Glomerular endothelial cell (primary cell): ENCODE results near the gene ERO1B. TPM values are rescaled to one million over a fixed set of nuclear protein-coding genes. Genes with fewer than 3 reads are reported as not detected.
"Not testable (repeated sequence)": the region's sequence is repeated elsewhere in the genome, so short reads cannot be mapped to it uniquely, and the experiment has no call there.

ENCODE experiments used
- DNase-seq: peaks from one replicate; pipeline ENCODE4 v3.0.0-alpha.2; 2011; ENCODE audit warnings: low read depth, low spot score; ENCODE audit errors: extremely low read depth
- total RNA-seq: library from RNA; depleted of rRNA; stranded (reverse); fragments of >200 nt; gene quantifications from 2 replicates; pipeline ENCODE4 v1.2.3, GENCODE V29; 2015

Gene ERO1B
- total RNA-seq, 1 donor from 2014 or later = 3.7 TPM

DNA sequence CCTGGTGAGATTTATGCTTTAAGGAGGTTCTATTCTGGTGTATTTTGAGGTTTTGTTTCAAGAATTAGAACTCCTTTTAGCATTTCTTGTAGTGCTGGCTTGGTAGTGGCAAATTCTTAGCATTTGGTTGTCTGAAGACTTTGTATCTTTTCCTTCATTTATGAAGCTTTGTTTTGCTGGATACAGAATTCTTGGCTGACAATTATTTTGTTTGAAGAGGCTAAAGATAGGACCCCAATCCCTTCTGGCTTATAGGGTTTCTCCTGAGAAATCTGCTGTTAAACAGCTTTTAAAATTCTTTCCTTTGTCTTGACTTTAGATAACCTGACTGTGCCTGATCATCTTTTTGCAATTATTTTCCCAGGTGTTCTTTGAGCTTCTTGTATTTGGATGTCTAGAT lies 80.8 kb downstream of the ERO1B start:
- no peak for DNase-seq

DNA sequence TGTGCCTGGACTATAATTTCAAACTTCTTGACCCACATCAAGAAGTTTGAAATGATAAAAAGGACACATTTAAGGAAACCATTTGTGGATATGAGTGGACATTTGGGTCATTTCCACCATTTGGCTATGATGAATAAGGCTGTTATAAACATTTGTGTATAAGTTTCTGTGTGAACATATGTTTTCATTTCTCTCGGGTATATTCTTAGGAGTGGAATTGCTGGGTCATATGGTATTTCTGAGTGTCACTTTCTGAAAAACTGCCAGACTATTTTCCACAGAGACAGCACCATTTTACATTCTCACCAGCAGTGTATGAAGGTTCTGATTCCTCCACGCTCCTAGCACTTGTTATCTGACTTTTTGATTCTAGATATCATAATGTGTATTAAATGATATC lies 88.6 kb downstream of the ERO1B start:
- DNase-seq = no peak

DNA sequence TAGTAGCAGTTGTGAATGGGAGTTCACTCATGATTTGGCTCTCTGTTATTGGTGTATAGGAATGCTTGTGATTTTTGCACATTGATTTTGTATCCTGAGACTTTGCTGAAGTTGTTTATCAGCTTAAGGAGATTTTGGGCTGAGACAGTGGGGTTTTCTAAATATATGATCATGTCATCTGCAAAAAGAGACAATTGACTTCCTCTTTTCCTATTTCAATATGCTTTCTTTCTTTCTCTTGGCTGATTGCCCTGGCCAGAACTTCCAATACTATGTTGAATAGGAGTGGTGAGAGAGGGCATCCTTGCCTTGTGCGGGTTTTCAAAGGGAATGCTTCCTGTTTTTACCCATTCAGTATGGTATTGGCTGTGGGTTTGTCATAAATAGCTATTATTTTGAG lies 93.7 kb downstream of the ERO1B start:
- not testable (repeated sequence) for DNase-seq

DNA sequence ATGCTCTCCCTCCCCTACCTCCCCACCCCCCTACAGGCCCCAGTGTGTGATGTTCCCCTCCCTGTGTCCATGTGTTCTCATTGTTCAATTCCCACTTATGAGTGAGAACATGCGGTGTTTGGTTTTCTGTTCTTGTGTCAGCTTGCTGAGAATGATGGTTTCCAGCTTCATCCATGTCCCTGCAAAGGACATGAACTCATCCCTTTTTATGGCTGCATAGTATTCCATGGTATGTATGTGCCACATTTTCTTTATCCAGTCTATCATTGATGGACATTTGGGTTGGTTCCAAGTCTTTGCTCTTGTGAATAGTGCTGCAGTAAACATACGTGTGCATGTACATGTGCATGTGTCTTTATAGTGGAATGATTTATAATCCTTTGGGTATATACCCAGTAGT lies 95.3 kb downstream of the ERO1B start:
- not testable (repeated sequence) for DNase-seq

DNA sequence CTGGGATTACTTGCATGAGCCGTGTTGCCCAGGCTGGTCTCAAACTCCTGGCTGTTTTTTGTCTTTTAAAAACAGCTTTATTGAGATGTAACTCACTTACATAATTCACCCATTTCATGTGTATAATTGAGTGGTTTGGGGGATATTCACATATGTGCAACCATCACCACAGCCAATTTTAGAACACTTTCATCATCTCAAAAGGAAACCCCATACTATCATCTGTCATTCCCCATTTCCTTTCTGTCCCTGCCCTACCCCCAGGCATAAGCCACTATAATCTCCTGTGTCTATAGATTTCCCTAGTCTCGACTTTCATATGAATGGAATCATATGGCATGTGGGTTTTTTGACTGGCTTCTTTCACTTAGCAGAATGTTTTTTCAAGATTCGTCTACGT lies 96.1 kb downstream of the ERO1B start:
- no peak for DNase-seq

DNA sequence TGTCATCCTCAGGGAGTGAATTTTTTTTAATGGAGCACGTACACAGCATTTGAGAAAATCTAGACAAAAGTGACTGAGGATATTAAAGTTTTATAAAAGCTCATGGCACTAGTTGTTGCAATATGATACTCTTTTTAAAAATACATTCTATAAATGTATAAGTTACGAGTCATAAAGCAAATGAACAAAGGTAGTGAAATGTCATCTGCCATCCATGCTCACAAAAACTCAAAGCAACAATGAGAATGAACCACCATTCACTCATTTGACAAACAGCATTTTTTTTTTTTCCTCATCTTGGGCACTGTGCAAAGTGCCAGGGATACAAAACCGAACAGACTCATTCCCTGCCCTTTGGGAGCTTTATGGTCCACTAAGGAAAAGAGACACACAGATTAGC lies 100.7 kb downstream of the ERO1B start:
- no peak for DNase-seq

DNA sequence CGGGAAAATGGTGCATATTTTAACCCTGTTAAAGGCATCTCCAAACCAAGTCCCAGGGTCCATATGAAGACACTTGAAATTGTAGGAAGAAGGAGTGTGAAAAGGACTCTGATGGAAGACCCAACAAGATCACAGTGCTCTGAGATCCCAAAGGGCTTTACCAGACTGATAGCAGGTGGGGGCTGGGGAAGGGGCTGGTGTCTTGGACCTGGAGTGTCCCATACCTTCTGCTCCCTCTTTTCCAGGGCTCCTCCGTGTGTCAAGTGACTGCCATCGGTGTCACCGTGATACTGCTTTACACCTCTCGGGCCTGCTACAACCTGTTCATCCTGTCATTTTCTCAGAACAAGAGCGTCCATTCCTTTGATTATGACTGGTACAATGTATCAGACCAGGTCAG lies 102.1 kb downstream of the ERO1B start:
- DNase-seq = no peak

DNA sequence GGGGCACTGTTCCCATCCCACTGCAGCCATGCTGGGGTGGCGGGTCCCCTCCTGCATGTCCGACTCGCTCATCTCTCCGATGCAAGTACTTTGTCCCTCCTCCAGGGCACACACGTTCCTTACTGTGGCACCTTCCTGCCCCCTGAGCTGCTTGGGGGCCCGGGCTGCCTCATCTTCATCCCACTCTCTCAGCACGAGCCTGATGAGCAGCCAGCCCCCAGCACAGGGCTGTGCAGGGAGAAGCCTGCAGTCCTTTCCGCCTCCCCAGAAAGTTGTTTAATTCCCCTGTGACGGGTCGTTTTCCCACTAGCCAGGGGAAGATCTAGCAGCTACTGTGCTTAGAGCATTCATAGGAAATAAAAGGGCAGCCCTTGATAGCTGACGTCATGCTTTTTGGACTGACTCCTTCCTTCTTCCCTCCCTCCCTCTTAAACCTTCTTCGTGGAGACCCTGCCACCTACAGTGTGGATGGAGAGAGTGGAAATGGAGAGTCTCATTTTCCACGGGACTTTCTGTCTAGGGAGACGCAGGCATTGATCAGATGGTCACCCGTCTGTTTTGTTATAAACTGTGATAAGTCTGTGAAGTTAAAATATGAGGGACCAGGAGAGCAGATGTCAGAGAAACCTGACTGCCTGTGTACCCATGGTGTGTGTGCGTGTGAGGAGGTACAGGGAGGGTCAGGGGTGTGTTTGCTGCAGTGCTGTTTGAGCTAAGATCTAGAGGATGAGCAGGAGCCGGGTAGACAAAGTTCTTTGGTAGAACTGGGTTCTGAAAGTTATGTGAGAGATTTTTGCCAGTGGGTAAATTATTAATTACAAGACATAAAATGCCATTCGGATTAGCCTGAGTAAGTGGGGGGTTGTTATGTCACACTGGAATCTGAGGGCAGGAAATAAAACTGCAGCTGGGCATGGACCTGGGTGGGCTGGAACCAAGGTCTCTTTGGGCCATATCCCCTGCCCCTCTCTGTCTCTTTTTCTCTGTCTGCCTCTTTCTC lies 105.1 kb downstream of the ERO1B start:
- no peak for DNase-seq

DNA sequence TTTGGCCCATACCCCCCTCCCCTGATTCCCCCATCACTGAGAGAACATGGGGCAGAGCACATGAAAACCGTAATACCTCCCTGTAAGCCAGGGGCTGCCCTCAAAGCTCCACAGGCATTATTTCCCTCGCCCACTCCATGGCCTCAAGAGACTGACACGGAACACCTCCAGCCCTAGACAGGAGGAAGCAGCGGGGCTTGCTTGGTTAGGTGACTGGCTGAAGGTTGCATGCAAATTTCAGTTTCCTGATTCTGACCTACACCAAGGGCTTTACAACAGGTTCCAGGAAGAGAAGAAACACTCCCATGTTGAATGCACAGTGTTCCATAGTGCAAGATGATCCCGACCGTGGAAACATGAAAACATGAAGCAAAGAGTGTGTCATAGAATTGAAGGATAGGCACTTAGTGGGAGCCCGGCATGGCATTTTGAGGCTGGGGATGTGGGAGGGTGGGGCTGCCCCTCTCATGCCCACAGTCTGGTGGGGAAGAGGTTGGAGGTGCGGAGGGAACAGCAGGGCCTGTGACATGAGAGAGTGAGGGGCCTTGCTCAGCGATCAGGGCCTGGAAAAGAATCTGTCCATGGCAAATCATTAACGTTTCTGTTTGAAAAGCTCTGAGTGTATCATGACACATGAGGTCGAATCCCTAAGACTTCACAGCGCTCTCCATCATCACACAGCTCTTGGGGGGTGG lies 106.0 kb downstream of the ERO1B start:
- no peak for DNase-seq

DNA sequence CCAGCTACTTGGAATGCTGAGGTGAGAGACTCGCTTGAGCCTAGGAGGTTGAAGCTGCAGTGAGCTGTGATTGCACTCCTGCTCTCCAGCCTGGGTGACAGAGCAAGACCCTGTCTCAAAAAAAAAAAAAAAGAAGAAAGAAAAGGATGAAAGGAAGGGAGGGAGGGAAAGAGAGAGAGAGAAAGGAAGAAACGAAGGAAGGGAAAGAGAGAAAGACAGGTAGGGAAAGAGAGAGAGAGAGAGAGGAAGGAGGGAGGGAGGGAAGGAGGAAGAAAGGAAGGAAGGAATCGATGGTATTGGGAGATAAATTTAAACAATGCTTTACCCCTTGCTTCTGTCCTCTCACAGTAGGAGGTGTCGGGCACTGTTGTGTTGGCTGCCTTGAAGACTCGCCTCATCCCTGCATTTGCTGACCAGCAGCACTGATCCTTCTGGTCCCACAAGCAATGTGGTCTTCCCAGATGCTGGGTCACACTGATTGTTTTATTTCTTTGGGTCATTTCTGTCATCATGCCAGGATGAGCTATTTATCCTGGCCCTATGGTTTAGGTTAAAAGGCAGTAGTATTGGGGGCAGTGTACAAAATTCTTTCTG lies 108.5 kb downstream of the ERO1B start:
- no peak for DNase-seq

DNA sequence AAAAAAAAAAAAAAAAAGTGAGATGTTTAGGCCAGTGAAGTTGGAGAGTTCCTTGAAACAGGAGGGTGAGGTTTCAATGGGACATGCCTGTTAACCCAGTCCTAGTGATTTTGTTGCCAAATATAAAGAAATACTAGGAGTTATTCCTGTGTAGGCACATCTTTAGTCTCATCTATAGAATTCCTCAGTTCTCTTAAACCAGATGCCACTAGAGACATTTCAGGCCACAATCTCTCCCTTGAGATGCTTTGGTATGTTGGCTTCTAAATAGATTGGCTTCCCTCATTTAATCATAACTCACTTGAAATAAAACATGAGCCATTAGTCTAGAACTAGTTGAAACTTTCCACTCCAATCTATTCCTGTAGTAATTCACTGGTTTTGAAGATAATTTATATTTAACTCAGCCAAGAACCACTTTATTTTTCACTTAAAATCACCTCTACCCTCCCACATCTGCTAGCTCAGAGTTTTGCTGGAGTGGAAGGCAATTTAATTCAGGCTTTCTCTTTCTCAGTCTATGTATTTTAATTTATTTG lies 109.6 kb downstream of the ERO1B start:
- DNase-seq = no peak

DNA sequence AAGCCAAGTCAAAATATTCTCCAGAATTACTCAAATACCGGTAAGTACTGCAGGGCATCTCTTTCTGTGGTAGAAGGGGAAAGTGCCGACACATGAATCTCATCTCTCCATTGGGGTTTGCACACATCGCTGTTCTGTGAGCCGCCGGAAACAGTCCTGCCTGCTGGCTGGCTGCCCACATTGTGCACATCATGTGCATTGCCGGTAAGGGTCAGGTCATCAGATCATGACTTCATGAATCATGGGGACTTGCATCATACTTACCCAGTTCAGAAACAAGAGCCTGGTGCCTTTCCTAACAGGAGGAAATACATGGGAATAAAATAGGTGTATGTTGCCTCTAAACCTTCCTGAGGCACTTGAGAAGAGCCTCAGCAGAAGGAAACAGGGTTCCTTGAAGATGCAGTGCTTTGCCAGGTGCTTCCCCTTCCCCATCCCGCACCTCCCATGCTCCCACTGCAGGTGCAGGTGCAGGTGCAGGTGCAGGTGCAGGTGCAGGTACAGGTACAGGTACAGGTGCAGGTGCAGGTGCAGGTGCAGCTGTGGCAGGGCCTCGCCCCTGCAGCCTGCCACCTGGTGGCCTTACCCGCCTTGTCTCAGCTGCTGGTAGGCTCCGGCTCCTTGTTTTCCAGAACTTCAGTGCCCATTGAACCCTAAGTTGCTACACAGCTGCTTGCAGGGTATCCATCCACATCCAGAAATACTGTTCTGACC lies 112.9 kb downstream of the ERO1B start:
- DNase-seq = peak; percentile 25

DNA sequence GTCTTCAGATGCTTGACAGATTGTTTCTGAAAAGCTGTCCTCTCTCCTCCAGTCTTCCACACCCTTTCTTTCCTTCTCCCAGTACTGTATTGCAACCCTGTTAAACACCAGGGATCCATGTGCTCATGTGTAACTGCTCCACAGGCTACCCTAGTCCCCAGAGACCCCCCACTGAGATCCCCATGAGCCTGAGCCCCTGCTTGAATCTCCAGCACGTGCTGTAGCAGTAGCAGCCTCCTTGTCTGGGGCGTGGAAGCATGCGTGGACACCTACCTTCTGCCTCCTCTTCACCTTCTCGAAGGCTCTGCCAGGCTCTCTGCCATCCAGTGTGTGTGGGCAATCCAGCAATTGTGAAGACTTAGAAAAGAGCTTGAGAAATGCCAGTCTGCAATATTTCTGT lies 114.2 kb downstream of the ERO1B start:
- DNase-seq = no peak

DNA sequence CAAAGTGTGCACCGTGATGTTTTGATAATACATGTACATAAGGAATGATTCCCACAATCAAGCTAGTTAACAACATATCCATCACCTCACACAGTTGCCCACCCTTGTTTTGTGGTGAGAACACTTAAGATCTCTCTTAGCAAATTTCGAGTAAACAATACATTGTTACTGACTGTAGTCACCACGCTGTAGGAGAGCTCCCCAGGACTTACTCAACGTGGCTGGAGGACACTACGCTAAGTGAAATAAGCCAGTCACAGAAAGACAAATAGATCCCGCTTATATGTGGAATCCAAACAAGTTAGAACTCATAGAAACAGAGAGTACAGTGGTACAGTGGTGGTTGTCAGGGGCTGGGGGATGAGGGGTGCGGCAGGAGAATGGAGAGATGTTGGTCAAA lies 114.6 kb downstream of the ERO1B start:
- no peak for DNase-seq

DNA sequence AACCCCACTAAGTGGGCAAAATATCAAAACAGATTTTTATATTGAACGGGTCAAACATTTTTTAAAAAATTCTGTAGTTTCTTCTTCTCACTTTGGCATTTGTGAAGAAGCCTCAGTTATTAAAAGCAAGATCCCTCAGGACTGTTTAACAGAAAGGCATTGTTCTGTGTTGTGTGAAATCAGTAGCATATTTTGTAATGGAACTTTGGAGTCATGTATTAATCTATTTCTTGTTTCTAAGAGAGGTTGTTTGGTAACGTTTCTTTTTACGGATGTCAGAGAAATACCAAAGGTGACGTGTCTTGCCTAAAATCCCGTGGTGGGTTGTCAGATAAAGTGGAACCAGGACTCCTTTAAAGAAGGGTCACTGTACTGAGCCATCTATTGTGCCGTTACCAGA lies 115.7 kb downstream of the ERO1B start:
- no peak for DNase-seq

Other genes with a start within 250 kb of the ERO1B start
- gene NID1, start 216.9 kb downstream of the ERO1B start, total RNA-seq = 195 and 321 TPM in 2 replicates
- 17.1 and 23.5 TPM in 2 replicates for gene GPR137B, start 139.4 kb downstream of the ERO1B start, total RNA-seq
- not detected in 2 replicates for gene EDARADD, start 112.3 kb upstream of the ERO1B start, total RNA-seq
- gene LGALS8, start 242.0 kb upstream of the ERO1B start, total RNA-seq = 49.7 and 79.0 TPM in 2 replicates